H1 (cell line): ENCODE measurements around the gene KNDC1.

Source experiments
- CHD1 ChIP-seq: IDR thresholded peaks from 2 replicates; pipeline ENCODE4 v1.6.1; 2012; ENCODE audit warnings: low read depth, low read length, improper control_type of control experiment
- E2F6 ChIP-seq: IDR thresholded peaks from 2 replicates; pipeline ENCODE4 v1.6.1; 2012; ENCODE audit warnings: inconsistent platforms
- KDM5A ChIP-seq: fragments of 200-600 bp; IDR thresholded peaks from 2 replicates; pipeline ENCODE4 v1.7.1; 2012; ENCODE audit warnings: mild to moderate bottlenecking, low read length, inconsistent platforms, mixed read lengths
- SP2 ChIP-seq: IDR thresholded peaks from 2 replicates; pipeline ENCODE4 v1.6.1; 2012; ENCODE audit warnings: mild to moderate bottlenecking, low read length, inconsistent platforms
- TF ChIP-seq, protein P1 (sequence below), 3 experiments: IDR thresholded peaks; 1 replicate in 2 of 3; 2 replicates in 1 of 3; pipeline versions ENCODE4 v1.5.1 to v1.6.1; 2011; ENCODE audit warnings: low read length in 3 of 3, mild to moderate bottlenecking in 3 of 3, inconsistent platforms in 2 of 3, low read depth in 1 of 3, moderate library complexity in 1 of 3; ENCODE audit not compliant: insufficient read depth in 1 of 3; ENCODE audit errors: control extremely low read depth in 1 of 3

GRCh38 chr10:133209641-133210040 is 49.6 kb downstream of the KNDC1 start:
- TF ChIP-seq CHD1 (no peak), SP2 (no peak), E2F6 (no peak), KDM5A (no peak)
- TF ChIP-seq, protein P1, sequence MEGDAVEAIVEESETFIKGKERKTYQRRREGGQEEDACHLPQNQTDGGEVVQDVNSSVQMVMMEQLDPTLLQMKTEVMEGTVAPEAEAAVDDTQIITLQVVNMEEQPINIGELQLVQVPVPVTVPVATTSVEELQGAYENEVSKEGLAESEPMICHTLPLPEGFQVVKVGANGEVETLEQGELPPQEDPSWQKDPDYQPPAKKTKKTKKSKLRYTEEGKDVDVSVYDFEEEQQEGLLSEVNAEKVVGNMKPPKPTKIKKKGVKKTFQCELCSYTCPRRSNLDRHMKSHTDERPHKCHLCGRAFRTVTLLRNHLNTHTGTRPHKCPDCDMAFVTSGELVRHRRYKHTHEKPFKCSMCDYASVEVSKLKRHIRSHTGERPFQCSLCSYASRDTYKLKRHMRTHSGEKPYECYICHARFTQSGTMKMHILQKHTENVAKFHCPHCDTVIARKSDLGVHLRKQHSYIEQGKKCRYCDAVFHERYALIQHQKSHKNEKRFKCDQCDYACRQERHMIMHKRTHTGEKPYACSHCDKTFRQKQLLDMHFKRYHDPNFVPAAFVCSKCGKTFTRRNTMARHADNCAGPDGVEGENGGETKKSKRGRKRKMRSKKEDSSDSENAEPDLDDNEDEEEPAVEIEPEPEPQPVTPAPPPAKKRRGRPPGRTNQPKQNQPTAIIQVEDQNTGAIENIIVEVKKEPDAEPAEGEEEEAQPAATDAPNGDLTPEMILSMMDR (IDR thresholded peaks at IDR 0.05; ENCODE audit: control extremely low read depth in 1 of 3, insufficient read depth in 1 of 3, low read depth in 1 of 3, low read length in 3 of 3), result no peak
